GM12878 (cell line): ENCODE measurements around the gene KDM5B. TPM values are rescaled to one million over a fixed set of nuclear protein-coding genes. Genes with fewer than 3 reads are reported as not detected.
A peak's percentile ranks its signal among the peaks of the same experiment; 100 is the strongest.

Source experiments
- CHD2 ChIP-seq: IDR thresholded peaks from 2 replicates; pipeline ENCODE4 v1.6.1; 2011; ENCODE audit warnings: low read depth, low read length, improper control_type of control experiment, borderline replicate concordance
- CREB1 ChIP-seq: IDR thresholded peaks from 2 replicates; pipeline ENCODE4 v1.6.1; 2012; ENCODE audit warnings: low read depth, mild to moderate bottlenecking, inconsistent platforms
- ETV6 ChIP-seq, 2 experiments: fragments of 450-650 bp in 1 of 2; IDR thresholded peaks in 1 of 2; conservative IDR thresholded peaks in 1 of 2; 2 replicates each; pipeline ENCODE4 v1.6.1; 2014; ENCODE audit warnings: antibody characterized with exemption in 1 of 2, borderline replicate concordance in 1 of 2, low read depth in 1 of 2, mild to moderate bottlenecking in 1 of 2, moderate library complexity in 1 of 2
- MYB ChIP-seq: fragments of 150-350 bp; IDR thresholded peaks from 2 replicates; pipeline ENCODE4 v1.6.1; 2014; ENCODE audit warnings: mild to moderate bottlenecking, low read depth, low read length, borderline replicate concordance
- STAT3 ChIP-seq: IDR thresholded peaks from 2 replicates; pipeline ENCODE4 v1.6.1; 2011; ENCODE audit warnings: low read depth, low read length, improper control_type of control experiment
- SUPT20H ChIP-seq: IDR thresholded peaks from 2 replicates; pipeline ENCODE4 v1.6.1; 2011; ENCODE audit warnings: low read depth, mild to moderate bottlenecking, low read length, moderate library complexity, borderline replicate concordance; ENCODE audit not compliant: control insufficient read depth
- polyA plus RNA-seq, 11 experiments: library from polyadenylated mRNA; depleted of rRNA in 4 of 11; unstranded in 6 of 11; stranded (reverse) in 5 of 11; fragments of >200 nt; fragmentation: Nextera tagmentation in 4 of 11; fragmentation: Illumina TruSeq in 1 of 11; extraction: Ambion mirVana in 4 of 11; extraction: Trizol in 1 of 11; gene quantifications; 1 replicate in 1 of 11; 2 replicates in 10 of 11; pipeline versions ENCODE4 v1.2.1 to v1.2.3, GENCODE V29; 2011 to 2016; ENCODE audit warnings: inconsistent platforms in 2 of 11, missing spikeins in 2 of 11, low read depth in 1 of 11
- total RNA-seq, 4 experiments: library from RNA; depleted of rRNA in 3 of 4; stranded (reverse); fragments of >200 nt in 3 of 4; fragmentation: Illumina TruSeq in 1 of 4; extraction: Trizol in 1 of 4; gene quantifications; 2 replicates each; pipeline versions ENCODE4 v1.2.1 to v1.2.3, GENCODE V29; 2013 to 2021
- TF ChIP-seq, protein P1 (sequence below): fragments of 450-650 bp; IDR thresholded peaks from 2 replicates; pipeline ENCODE4 v1.6.1; 2016; ENCODE audit warnings: mild to moderate bottlenecking, moderate library complexity, borderline replicate concordance
- TF ChIP-seq, protein P2 (sequence below): IDR thresholded peaks from 2 replicates; pipeline ENCODE4 v1.6.1; 2012; ENCODE audit warnings: low read depth, low read length, improper control_type of control experiment

KDM5B gene
- total and polyA plus RNA-seq, 10 of the 15 experiments (the other 5 are each of a cell fraction or from before 2014, with no cell fraction given): 1.7 to 26.6 (median 8.1) TPM

DNA sequence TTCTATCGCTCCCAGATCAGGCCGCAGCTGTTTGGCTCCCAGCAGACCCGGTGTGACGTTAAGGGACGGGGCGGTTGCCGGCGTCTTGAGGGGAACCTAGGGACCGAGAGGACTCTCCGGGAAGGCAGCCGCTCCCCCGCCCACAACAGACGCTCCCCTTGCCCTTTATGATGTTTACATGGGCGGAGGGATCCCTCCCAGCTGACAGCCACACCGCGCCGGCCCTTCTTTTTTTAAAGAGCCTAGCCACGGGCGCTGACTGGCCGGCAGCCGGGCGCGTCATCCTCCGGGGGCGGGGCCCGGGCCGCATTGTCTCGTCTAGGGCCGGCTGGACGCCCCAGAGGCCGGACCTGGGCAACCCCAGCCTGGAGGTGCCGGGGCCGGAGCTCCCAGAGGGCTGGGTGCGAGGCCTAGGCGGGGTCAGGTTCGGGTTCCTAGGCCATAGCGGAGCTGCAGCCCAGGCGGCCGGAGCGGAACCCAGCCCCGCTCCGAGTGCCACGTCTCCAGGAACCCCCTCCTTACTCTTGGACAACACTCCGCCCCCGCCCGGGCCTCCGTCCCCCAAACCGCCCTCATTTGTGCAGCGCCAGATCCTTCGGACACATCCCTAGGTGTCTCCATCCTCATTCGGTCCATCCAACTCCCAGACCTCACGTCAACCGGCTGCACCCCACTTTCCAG lies 2.5 kb upstream of the KDM5B start, which contains the start of gene PCAT6 (continued):
- TF ChIP-seq, protein P1, sequence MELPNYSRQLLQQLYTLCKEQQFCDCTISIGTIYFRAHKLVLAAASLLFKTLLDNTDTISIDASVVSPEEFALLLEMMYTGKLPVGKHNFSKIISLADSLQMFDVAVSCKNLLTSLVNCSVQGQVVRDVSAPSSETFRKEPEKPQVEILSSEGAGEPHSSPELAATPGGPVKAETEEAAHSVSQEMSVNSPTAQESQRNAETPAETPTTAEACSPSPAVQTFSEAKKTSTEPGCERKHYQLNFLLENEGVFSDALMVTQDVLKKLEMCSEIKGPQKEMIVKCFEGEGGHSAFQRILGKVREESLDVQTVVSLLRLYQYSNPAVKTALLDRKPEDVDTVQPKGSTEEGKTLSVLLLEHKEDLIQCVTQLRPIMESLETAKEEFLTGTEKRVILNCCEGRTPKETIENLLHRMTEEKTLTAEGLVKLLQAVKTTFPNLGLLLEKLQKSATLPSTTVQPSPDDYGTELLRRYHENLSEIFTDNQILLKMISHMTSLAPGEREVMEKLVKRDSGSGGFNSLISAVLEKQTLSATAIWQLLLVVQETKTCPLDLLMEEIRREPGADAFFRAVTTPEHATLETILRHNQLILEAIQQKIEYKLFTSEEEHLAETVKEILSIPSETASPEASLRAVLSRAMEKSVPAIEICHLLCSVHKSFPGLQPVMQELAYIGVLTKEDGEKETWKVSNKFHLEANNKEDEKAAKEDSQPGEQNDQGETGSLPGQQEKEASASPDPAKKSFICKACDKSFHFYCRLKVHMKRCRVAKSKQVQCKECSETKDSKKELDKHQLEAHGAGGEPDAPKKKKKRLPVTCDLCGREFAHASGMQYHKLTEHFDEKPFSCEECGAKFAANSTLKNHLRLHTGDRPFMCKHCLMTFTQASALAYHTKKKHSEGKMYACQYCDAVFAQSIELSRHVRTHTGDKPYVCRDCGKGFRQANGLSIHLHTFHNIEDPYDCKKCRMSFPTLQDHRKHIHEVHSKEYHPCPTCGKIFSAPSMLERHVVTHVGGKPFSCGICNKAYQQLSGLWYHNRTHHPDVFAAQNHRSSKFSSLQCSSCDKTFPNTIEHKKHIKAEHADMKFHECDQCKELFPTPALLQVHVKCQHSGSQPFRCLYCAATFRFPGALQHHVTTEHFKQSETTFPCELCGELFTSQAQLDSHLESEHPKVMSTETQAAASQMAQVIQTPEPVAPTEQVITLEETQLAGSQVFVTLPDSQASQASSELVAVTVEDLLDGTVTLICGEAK: no peak
- peak; percentile 88 for TF ChIP-seq CREB1
- no peak for TF ChIP-seq SUPT20H
- peak; percentile 97 for TF ChIP-seq CHD2
- TF ChIP-seq, protein P2, sequence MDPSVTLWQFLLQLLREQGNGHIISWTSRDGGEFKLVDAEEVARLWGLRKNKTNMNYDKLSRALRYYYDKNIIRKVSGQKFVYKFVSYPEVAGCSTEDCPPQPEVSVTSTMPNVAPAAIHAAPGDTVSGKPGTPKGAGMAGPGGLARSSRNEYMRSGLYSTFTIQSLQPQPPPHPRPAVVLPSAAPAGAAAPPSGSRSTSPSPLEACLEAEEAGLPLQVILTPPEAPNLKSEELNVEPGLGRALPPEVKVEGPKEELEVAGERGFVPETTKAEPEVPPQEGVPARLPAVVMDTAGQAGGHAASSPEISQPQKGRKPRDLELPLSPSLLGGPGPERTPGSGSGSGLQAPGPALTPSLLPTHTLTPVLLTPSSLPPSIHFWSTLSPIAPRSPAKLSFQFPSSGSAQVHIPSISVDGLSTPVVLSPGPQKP: peak; percentile 70
- TF ChIP-seq MYB: no peak
- TF ChIP-seq STAT3: no peak
- no peak for TF ChIP-seq ETV6 (conservative IDR thresholded peaks at IDR 0.05 in 1 of 2, IDR thresholded peaks at IDR 0.05 in 1 of 2; ENCODE audit: borderline replicate concordance in 1 of 2, low read depth in 1 of 2)
